OCI-LY3 (cell line): ENCODE measurements around the gene ASCL5.

Experiments
- H2AFZ ChIP-seq: fragments of 200-600, 300-600 bp; shearing (Covaris generic); 2 replicates; pipeline ENCODE4 v1.6.0; 2014; ENCODE audit warnings: antibody characterized with exemption, low read depth, low read length
- H3K27ac ChIP-seq: fragments of 200-600, 300-600 bp; sonication (generic); 2 replicates; pipeline ENCODE4 v1.5.1; 2014; ENCODE audit warnings: mild to moderate bottlenecking, low read length, moderate library complexity, mixed read lengths
- H3K27me3 ChIP-seq: fragments of 200-600, 300-600 bp; sonication (generic); 2 replicates; pipeline ENCODE4 v1.6.1; 2014; ENCODE audit warnings: low read depth, low read length, mixed read lengths
- H3K36me3 ChIP-seq: fragments of 200-600, 300-600 bp; sonication (generic); replicated peaks from 2 replicates; pipeline ENCODE3; 2014; ENCODE audit warnings: low read depth, low read length, mixed read lengths
- H3K4me1 ChIP-seq: fragments of 300-600, 200-600 bp; sonication (generic); 2 replicates; pipeline ENCODE4 v1.6.1; 2014; ENCODE audit warnings: low read length, mixed read lengths
- H3K4me2 ChIP-seq: fragments of 200-600, 300-600 bp; sonication (generic); 2 replicates; pipeline ENCODE4 v1.6.1; 2014; ENCODE audit warnings: low read length, mixed read lengths
- H3K4me3 ChIP-seq: fragments of 300-600, 200-600 bp; sonication (generic); 2 replicates; pipeline ENCODE4 v1.5.1; 2014; ENCODE audit warnings: antibody characterized with exemption, mild to moderate bottlenecking, low read length, moderate library complexity
- H3K79me2 ChIP-seq: fragments of 300-600, 200-600 bp; shearing (Covaris generic); 2 replicates; pipeline ENCODE4 v1.6.1; 2014; ENCODE audit warnings: mild to moderate bottlenecking, low read length, mixed read lengths
- H3K9ac ChIP-seq: fragments of 300-600, 200-600 bp; shearing (Covaris generic); 2 replicates; pipeline ENCODE4 v1.6.0; 2014; ENCODE audit warnings: mild to moderate bottlenecking, low read length, moderate library complexity
- H3K9me3 ChIP-seq: fragments of 200-600, 300-600 bp; shearing (Covaris generic); 2 replicates; pipeline ENCODE4 v1.6.1; 2014; ENCODE audit warnings: low read length, mixed read lengths; ENCODE audit not compliant: insufficient read depth
- H4K20me1 ChIP-seq: fragments of 200-600, 300-600 bp; sonication (generic); 2 replicates; pipeline ENCODE4 v1.6.1; 2016; ENCODE audit warnings: low read length, mixed read lengths; ENCODE audit not compliant: insufficient read depth
- CTCF ChIP-seq: fragments of 200-600, 300-600 bp; sonication (generic); IDR thresholded peaks from 2 replicates; pipeline ENCODE4 v1.5.1; 2014; ENCODE audit warnings: antibody characterized with exemption, low read length, low read depth
- EZH2phosphoT487 ChIP-seq: fragments of 200-600 bp; shearing (Covaris generic); IDR thresholded peaks from 2 replicates; pipeline ENCODE4 v1.6.1; 2018; ENCODE audit warnings: antibody characterized with exemption, mixed run types, low read depth

Gene ASCL5

DNA sequence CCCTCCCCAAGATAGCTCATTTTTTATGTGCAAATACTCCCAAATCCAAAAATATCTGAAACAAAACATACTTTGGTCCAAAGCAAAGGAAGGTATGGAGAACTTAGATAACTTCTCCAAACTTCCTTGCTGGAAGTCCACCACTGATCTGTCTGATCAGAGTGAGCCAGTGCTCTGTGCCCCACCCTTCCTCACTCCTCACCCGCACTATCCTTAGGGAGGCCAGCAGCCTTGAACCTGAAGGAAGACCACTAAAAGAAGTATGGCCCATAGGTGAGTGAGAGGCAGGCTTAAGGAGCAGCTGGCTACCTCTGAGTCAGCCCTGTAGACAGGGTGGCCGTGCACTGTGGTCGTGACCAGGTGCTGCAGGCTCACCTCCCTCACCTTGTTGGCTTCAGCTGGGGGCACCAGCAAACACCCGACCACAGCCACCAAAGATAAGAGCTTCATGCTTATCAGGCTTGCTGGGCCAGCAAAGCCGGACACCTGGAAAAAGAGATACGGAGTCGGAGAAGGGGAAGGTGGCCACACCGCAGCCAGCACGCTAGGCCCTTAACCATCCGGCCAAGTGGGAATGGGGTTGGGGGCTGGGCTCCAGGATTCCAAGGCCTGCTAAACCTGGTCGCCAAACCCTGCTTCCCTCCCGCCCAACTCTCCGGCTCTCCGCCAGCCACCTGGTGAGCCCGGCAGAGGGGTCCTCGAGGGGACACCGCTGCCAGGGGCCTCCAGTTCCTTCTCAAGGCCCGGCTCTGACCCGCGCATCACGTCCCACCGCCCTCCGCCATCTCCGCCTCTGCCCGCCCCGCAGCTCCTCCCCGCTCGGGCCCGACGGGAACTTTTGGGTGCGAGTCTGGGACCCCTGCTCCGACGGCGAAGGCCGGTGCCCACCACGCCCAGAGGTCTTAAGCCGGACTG, 26.7 kb upstream of the ASCL5 start:
- Histone ChIP-seq H3K27ac (no peak overlapping the region), H3K9me3 (peaks cover 4% of the 10 kb centered on the region; the same call in 1 of the 2 replicates)

GRCh38 chr1:201149400-201149799, 22.4 kb upstream of the ASCL5 start:
- Histone ChIP-seq H3K27ac (no peak overlapping the region), H3K4me2 (no peak overlapping the region), H2AFZ (no peak overlapping the region), H3K9me3 (no peaks in the 10 kb centered on the region), H3K4me1 (peaks cover 19% of the 10 kb centered on the region), H3K27me3 (no peaks in the 10 kb centered on the region), H3K9ac (no peak overlapping the region), H4K20me1 (peaks cover 10% of the 10 kb centered on the region; the same call in 1 of the 2 replicates), H3K79me2 (peaks cover 8% of the 10 kb centered on the region), H3K4me3 (no peak overlapping the region), H3K36me3 (peaks cover 66% of the 10 kb centered on the region)
- TF ChIP-seq EZH2phosphoT487 (no peak), CTCF (peak; percentile 84)

More for the DNA sequence above, 26.7 kb upstream of the ASCL5 start:
- H3K79me2 ChIP-seq = peaks cover 8% of the 10 kb centered on the region
- H3K36me3 ChIP-seq = peaks cover 35% of the 10 kb centered on the region
- H4K20me1 ChIP-seq = peaks cover 1% of the 10 kb centered on the region; the same call in 1 of the 2 replicates
- TF ChIP-seq CTCF = no peak
- TF ChIP-seq EZH2phosphoT487 = no peak
- H3K9ac ChIP-seq = peak overlapping the region; percentile 76
- H3K27me3 ChIP-seq = 0 out of 2 replicates have a peak, but pooled peaks cover 6% of the 10 kb centered on the region
- peak overlapping the region; percentile 99 for H2AFZ ChIP-seq
- H3K4me1 ChIP-seq = peaks cover 24% of the 10 kb centered on the region
- H3K4me2 ChIP-seq = peak overlapping the region; percentile 96
- H3K4me3 ChIP-seq = peak overlapping the region; percentile 87

DNA sequence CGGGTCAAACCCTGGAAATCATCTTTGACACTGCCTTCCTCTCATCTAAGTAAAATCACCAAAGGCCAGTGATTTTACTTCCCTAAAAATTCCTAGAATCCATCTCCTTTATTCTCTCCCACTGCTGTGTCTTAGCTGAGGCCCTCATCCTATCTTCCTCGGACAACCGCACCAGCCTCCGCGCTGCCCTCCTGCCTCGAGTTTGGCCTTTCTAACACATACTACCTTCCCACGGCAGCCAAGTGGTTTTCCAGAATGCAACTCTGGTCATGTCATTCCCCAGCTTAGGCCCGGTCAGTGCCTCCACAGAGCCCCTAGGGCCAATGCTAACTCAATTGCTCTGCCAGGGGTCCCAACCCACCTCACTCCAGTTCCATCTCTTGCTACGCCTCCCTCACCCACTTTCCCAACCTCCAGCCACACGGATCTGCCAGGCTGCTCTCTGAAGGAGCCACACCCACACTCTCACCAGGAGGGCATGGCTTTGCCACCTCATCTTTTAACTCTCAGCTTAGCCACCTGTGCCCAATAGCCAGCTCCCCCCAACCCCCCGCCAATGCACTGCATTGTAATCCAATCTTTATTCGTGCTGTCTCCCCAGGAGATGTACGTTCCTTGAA, 20.5 kb upstream of the ASCL5 start:
- Histone ChIP-seq H4K20me1 (peaks cover 10% of the 10 kb centered on the region; the same call in 1 of the 2 replicates), H3K27me3 (no peaks in the 10 kb centered on the region), H3K9me3 (no peaks in the 10 kb centered on the region), H3K36me3 (peaks cover 75% of the 10 kb centered on the region), H3K79me2 (no peaks in the 10 kb centered on the region), H3K4me3 (no peak overlapping the region), H3K9ac (no peak overlapping the region), H2AFZ (no peak overlapping the region), H3K4me2 (no peak overlapping the region), H3K4me1 (peaks cover 7% of the 10 kb centered on the region; the same call in 1 of the 2 replicates), H3K27ac (no peak overlapping the region)
- TF ChIP-seq EZH2phosphoT487 (no peak), CTCF (no peak)
